Right lobe of liver (tissue), 6 donors: ENCODE results near the gene SPDL1. TPM values are rescaled to one million over a fixed set of nuclear protein-coding genes. Genes with fewer than 3 reads are reported as not detected.

Source experiments
- ATAC-seq, 4 donors: fragments of 200-7000 bp; cut with Tn5 transposase; one replicate each; pipeline ENCODE4 v1.9.1; 2020; ENCODE audit warnings: mild to moderate bottlenecking in 4 of 4, moderate library complexity in 4 of 4
- DNase-seq, 3 donors: peaks; one replicate each; pipeline ENCODE4 v3.0.0-alpha.2; 2020
- H3K27ac ChIP-seq, 3 donors: fragments of 200-600 bp; one replicate each; pipeline ENCODE4 v1.8.0; 2022
- H3K27me3 ChIP-seq, 2 donors: fragments of 200-600 bp; one replicate each; pipeline ENCODE4 v1.8.0; 2022
- H3K36me3 ChIP-seq, 4 donors: fragments of 200-600 bp; sonication (generic) in 1 of 4; one replicate each; pipeline versions ENCODE4 v1.5.1 to v1.8.0; 2017 to 2022; ENCODE audit warnings: control low read depth in 1 of 4
- H3K4me1 ChIP-seq, 4 donors: fragments of 200-600 bp; sonication (generic) in 1 of 4; one replicate each; pipeline versions ENCODE4 v1.5.1 to v1.8.0; 2017 to 2022; ENCODE audit warnings: control low read depth in 1 of 4
- H3K4me3 ChIP-seq, 3 donors: fragments of 200-600 bp; one replicate each; pipeline ENCODE4 v1.8.0; 2022
- H3K9me3 ChIP-seq, 4 donors: fragments of 200-600 bp; sonication (generic) in 1 of 4; one replicate each; pipeline versions ENCODE4 v1.5.1 to v1.8.0; 2017 to 2022; ENCODE audit warnings: control low read depth in 1 of 4
- POLR2A ChIP-seq: fragments of 450-650 bp; IDR thresholded peaks from one replicate; pipeline ENCODE4 v1.6.1; 2017; ENCODE audit warnings: antibody characterized with exemption, mild to moderate bottlenecking
- WGBS: methylation state at CpG from one replicate; pipeline ENCODE4 v1.1.6; 2018; ENCODE audit warnings: low coverage, low lambda C conversion rate; ENCODE audit not compliant: insufficient coverage; ENCODE audit errors: missing lambda C conversion rate; 5-methylcytosine and 5-hydroxymethylcytosine counted together
- intact Hi-C, 2 donors: fragments of 100-400 bp; cut with DNase I; formaldehyde crosslinking; loops; one replicate each; pipeline versions ENCODE4 v1.11.2 to v1.14.1; 2022
- total RNA-seq, 6 experiments: library from RNA; depleted of rRNA in 2 of 6; stranded (reverse); fragments of >200 nt in 2 of 6; fragmentation: NEBNext Ultra II Directional in 3 of 6; extraction: Animal tissue kit (Norgen Biotek cat#: 25700) in 3 of 6; gene quantifications; one replicate each; pipeline versions ENCODE4 v1.1.0 to v1.2.4, GENCODE V29; 2016 to 2023
- TF ChIP-seq, protein P1 (sequence below), 4 donors: fragments of 200-600 bp in 3 of 4; fragments of 450-650 bp in 1 of 4; IDR thresholded peaks; one replicate each; pipeline versions ENCODE4 v1.5.1 to v1.8.0; 2016 to 2022; ENCODE audit warnings: antibody characterized with exemption in 4 of 4, mild to moderate bottlenecking in 2 of 4
- donor health status: DM: no; HTN: yes; CAD: no.
- donor health status: DM: no; HTN: no; CAD: no.
- donor health status: DM: no; HTN: no; CAD: no.
- donor health status: DM: no; HTN: yes; CAD: no.
- donor health status: DM: no; HTN: yes; CAD: no.

The SPDL1 gene
- total RNA-seq, 6 experiments from 2014 or later = 1.1 to 6.7 (median 2.4) TPM

DNA sequence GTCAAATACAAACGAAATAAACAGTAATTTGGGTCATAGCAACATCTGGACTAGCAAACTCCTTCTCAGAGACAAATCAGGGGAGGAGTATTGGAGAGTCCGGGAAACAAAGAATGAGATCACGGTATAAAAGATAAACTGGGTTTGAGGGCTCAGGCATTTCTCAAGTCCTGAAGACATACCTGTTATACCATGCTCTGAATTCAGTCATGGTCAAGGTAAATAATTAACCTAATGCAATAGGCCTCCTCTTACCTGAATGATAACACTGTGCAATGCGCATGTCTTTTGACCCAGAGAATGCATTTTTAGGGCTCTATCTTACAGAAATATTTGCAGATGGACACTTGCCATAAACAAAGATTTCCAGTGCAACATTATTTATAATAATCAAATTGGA is 31.9 kb upstream of the SPDL1 start:
- Histone ChIP-seq H3K4me1 (no peaks in the 10 kb centered on the region), H3K27ac (no peak overlapping the region), H3K4me3 (no peak overlapping the region), H3K27me3 (peaks cover 0 to 4% of the 10 kb centered on the region in 2 donors), H3K9me3 (no peaks in the 10 kb centered on the region), H3K36me3 (no peaks in the 10 kb centered on the region)
- no peak for TF ChIP-seq POLR2A
- TF ChIP-seq, protein P1, sequence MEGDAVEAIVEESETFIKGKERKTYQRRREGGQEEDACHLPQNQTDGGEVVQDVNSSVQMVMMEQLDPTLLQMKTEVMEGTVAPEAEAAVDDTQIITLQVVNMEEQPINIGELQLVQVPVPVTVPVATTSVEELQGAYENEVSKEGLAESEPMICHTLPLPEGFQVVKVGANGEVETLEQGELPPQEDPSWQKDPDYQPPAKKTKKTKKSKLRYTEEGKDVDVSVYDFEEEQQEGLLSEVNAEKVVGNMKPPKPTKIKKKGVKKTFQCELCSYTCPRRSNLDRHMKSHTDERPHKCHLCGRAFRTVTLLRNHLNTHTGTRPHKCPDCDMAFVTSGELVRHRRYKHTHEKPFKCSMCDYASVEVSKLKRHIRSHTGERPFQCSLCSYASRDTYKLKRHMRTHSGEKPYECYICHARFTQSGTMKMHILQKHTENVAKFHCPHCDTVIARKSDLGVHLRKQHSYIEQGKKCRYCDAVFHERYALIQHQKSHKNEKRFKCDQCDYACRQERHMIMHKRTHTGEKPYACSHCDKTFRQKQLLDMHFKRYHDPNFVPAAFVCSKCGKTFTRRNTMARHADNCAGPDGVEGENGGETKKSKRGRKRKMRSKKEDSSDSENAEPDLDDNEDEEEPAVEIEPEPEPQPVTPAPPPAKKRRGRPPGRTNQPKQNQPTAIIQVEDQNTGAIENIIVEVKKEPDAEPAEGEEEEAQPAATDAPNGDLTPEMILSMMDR (IDR thresholded peaks at IDR 0.05) = no peak
- WGBS = 30% methylated on average over 4 of the region's 4 CpGs
- ATAC-seq (peak in 1 of 4 donors; percentile 18), DNase-seq (no peak)
- intact Hi-C loops = no loop called here

DNA sequence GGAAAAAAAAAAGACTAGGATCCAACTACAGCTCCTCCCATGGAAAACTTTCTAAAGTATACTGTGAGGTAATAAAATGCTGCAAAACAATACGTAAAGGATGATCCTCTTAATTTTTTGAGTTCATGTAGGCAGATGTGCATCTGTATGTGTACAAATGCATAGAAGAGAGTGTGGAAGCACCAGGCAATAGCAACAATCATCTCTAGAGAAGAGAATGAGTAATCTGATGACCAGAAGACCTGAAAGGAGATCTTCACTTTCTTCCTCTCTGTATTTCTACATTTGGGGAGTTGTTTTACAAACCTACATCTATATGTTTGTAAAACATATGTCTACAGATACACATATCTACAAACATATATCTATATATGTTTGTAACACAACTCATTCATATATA is 29.3 kb upstream of the SPDL1 start:
- H3K36me3 ChIP-seq = no peaks in the 10 kb centered on the region
- WGBS = 67% methylated on average over 1 of the region's 1 CpG
- TF ChIP-seq, protein P1 (IDR thresholded peaks at IDR 0.05) = no peak
- no peak for TF ChIP-seq POLR2A
- intact Hi-C loops = no loop called here
- no peak overlapping the region for H3K4me3 ChIP-seq
- DNase-seq (no peak), ATAC-seq (no peak)
- no peaks in the 10 kb centered on the region for H3K9me3 ChIP-seq
- H3K27ac ChIP-seq = no peak overlapping the region
- peaks cover 0 to 4% of the 10 kb centered on the region in 2 donors for H3K27me3 ChIP-seq
- no peaks in the 10 kb centered on the region for H3K4me1 ChIP-seq

DNA sequence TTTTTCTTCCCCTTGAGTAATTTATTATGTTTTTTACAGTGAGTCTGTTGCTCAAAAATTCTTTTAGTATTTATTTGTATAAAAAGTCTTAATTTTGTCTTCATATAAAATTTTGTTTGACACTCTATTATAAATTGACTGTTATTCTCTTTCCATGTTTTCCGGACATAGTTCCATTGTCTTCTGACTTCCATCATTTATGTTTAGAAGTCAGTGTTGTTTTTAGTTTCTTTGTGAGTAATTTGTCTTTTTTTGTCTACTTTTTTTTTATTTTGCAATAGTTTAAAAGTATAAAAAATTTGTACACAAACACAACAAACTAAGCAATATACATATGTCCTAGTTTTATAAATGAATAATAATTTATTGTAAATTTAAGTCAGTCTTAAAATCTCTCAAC is 25.7 kb upstream of the SPDL1 start:
- Histone ChIP-seq H3K27ac (no peak overlapping the region), H3K4me3 (no peak overlapping the region), H3K27me3 (no peaks in the 10 kb centered on the region), H3K9me3 (no peaks in the 10 kb centered on the region), H3K4me1 (no peaks in the 10 kb centered on the region), H3K36me3 (no peaks in the 10 kb centered on the region)
- intact Hi-C loops = no loop called here
- DNase-seq (no peak), ATAC-seq (no peak)
- no peak for TF ChIP-seq POLR2A
- TF ChIP-seq, protein P1 (IDR thresholded peaks at IDR 0.05) = no peak
- WGBS = 59% methylated on average over 1 of the region's 1 CpG

DNA sequence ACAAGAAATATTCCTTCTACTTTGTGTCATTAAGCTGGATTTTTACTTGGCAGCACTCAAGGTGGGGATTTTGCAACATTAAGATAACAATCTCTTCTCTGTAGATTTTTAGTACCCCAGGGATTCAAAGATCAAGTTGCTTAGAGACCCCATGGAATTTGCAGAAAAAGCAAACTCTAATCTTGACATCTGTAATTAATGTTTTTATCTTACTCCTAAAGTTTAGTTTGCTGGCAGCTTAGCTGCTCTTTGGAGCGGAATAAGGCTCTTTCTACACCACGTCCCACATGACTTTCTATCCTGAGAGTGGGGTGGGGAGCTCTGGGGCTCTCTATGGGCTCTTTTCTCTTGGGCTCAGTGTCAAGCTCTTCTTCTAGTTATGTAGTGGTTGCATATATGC is 21.7 kb upstream of the SPDL1 start:
- no peak overlapping the region for H3K4me3 ChIP-seq
- WGBS = 24% methylated on average over 2 of the region's 2 CpGs
- DNase-seq (no peak), ATAC-seq (no peak)
- TF ChIP-seq, protein P1 (IDR thresholded peaks at IDR 0.05) = no peak
- TF ChIP-seq POLR2A = no peak
- H3K27me3 ChIP-seq = no peaks in the 10 kb centered on the region
- no peak overlapping the region for H3K27ac ChIP-seq
- no peaks in the 10 kb centered on the region for H3K36me3 ChIP-seq
- no peaks in the 10 kb centered on the region for H3K9me3 ChIP-seq
- intact Hi-C loops = no loop called here
- no peaks in the 10 kb centered on the region for H3K4me1 ChIP-seq

DNA sequence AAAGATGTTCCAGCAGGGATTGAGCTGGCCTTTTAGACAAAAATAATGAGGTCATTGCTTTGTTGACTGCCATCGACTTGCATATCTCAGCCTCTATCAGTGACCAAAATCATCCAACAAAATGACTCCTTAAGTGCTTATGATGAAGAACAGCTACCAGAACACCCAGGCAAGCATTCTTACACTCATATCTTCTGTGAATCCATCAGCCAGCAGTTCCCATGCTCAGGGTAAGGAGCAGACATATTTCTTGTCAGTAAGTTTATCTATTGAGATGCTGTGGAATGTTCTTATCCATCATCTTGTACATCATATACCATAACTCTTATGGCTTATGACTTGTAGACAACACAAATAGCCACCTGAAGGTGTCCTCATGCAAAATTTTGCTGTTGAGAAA is 20.2 kb upstream of the SPDL1 start:
- DNase-seq = no peak
- WGBS = 29% methylated on average over 1 of the region's 1 CpG

More for the DNA sequence above, 20.2 kb upstream of the SPDL1 start:
- TF ChIP-seq, protein P1 (IDR thresholded peaks at IDR 0.05) = no peak
- no peak for TF ChIP-seq POLR2A
- Histone ChIP-seq H3K27ac (no peak overlapping the region), H3K27me3 (no peaks in the 10 kb centered on the region), H3K9me3 (no peaks in the 10 kb centered on the region), H3K4me3 (no peak overlapping the region), H3K36me3 (no peaks in the 10 kb centered on the region), H3K4me1 (no peaks in the 10 kb centered on the region)
- no peak for ATAC-seq
- intact Hi-C loops = no loop called here
